Stimulated activated CD4-positive, alpha-beta T cell treated with anti-CD3 and anti-CD28 coated beads, Interleukin-12 subunit alpha, Interleukin-12 subunit beta, amount 100 ng/mL, for 48 hours (primary cell): ENCODE results near the gene SEPTIN1.

Experiments
- DNase-seq, 3 donors: peaks; one replicate each; pipeline ENCODE4 v3.0.0-alpha.2; 2020; ENCODE audit warnings: low read depth in 2 of 3, low spot score in 1 of 3

Gene SEPTIN1

DNA sequence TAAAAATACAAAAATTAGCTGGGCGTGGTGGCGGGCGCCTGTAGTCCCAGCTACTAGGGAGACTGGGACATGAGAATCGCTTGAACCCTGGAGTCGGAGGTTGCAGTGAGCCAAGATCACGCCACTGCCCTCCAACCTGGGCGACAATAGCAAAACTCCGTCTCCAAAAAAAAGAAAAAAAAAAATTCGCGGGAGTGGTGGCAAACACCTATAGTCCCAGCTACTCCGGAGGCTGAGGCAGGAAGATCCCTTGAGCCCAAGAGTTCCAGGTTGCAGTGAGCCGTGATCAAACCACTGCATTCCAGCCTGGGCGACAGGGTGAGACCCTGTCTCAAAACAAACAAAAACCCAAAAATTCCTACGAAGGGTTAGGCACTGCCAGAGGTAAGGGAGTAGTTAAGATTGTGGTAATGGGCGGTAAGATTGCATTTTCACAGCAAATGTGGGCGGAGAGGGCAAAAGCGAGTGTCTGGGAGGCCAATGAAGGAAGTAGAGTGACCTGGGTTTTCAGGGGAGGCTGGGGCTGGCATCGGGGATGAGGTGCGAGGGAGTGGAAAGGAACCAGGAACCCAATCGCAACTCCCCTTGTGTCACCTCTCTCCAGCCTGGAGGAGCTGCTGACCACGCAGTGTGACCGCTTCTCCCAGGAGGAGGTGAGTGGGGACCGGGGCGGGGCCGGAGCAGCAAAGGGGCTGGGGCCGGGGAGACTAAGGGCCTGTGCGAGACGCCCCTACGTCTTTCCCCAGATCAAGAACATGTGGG lies 5.1 kb downstream of the SEPTIN1 start:
- DNase-seq: no peak

DNA sequence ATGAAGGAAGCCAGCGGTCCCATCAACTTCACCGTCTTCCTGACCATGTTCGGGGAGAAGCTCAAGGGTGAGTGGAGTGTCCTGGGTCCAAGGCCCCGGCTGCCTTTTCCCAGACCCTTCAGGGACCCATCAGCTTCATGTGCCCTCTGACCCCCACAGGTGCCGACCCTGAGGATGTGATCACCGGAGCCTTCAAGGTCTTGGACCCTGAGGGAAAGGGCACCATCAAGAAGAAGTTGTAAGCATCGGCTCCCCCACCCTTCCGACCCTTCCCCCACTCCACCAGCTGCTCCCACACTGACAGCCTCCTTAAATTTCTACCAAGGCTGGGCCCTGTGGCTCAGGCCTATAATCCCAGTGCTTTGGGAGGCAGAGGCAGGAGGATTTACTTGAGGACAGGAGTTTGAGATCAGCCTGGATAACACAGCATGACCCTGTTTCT lies 5.9 kb downstream of the SEPTIN1 start:
- DNase-seq: no peak

DNA sequence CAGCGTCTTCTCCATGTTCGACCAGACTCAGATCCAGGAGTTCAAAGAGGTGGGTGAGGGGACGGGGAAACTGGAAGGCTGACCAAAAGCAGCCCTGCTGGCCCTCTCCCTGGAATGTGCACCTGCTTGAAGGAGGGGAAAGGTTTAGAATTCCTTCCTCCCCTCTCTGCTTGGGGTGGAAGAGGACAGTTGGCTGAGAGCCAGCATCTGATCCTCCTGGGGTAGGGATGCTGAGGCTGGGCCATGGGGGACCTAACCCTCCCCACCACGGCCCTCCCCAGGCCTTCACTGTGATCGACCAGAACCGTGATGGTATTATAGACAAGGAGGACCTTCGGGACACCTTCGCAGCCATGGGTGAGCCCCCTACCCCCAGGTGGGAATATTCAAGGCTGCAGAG lies 6.5 kb downstream of the SEPTIN1 start:
- DNase-seq: no peak

DNA sequence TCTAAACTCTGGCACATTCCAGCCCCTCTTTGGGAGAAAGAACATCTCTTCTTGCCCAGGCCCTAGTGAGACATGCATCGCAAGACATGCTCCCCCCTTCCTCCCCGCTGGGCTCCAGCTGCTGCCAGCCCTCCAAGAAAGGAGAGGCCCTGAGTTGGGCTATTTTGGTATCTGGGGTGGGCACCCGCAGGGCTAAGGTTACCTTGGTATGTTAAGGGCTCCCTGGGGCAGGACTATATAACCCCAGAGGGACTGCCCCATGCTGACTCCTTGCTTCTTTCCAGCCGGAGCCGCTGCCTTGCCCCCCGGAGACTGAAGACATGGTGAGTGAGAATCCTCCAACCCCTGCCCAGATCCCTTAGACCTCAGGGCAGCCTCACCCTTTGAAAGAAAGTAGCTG lies 7.8 kb downstream of the SEPTIN1 start, which contains the start of gene MYL11:
TSS of gene MYL11 (plus strand) at position 265 of the 400 bp plus-strand sequence. CDS start at position 321, 56 bp downstream.
- DNase-seq: no peak

DNA sequence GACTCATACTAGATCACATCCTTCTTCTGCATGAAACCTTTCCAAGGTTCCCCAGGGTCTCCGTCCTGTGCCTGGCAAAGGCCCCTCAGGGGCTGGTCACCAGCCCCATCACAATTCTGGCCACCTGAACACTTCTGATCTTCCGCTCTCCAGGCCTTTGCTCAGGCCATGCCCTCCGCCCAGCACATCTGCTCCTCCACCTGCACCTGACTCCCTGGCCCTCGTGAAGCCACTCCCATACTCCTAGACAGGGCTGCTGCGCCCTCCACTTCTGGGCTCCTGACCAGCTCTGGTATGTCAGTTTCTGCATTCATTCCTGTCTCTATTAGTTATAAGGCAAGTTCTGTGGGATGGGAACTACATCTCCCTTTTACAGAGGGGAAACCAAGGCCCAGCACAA lies 9.6 kb downstream of the SEPTIN1 start:
- DNase-seq: no peak

DNA sequence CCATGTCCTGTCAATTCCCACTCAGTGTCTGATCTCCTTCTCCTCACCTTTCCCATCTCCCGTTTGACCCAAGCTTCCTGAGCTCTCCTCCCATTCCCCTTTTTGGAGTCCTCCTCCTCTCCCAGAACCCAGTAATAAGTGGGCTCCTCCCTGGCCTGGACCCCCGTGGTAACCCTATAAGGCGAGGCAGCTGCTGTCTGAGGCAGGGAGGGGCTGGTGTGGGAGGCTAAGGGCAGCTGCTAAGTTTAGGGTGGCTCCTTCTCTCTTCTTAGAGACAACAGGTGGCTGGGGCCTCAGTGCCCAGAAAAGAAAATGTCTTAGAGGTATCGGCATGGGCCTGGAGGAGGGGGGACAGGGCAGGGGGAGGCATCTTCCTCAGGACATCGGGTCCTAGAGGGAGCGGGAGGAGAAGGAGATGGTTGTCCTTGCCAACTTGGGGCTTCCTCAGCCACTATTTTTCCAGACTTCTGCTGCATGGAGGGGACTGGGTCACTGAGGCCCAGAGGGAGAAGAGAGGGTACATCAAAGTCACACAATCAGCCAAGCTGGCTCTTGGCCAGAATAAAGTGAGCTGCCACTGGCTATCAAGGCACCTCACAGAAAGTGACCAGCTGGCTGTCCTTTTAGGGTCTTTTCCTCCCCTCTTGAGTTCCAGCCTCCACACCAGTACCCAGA lies 10.2 kb downstream of the SEPTIN1 start:
- DNase-seq: no peak

DNA sequence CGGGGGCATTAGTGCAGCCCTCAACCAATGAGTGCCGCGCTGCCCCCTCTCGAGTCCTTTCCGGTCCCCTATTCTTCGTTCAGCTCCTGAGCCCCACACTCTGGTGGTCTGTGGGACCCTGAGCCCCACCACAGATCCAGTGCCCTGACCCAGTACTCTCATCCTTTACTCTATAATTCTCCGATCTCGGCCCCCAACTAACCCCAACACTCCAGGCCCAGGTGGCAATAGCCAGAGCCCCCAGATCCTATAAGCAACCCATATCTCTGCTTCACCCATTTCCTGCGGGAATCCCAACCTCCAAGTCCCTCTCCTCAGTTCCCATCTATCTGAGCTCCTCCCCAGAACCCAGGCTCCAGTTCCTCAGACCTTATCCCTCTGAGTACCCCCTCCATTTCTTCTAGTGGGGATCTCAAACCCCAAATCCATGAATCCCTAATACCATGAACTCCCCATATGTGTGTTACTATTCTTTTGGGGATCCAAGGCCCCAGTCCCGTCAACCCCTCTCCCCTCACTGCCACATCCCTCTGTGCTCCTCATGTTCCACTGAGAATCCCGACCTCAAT lies 11.0 kb downstream of the SEPTIN1 start:
- DNase-seq: no peak

DNA sequence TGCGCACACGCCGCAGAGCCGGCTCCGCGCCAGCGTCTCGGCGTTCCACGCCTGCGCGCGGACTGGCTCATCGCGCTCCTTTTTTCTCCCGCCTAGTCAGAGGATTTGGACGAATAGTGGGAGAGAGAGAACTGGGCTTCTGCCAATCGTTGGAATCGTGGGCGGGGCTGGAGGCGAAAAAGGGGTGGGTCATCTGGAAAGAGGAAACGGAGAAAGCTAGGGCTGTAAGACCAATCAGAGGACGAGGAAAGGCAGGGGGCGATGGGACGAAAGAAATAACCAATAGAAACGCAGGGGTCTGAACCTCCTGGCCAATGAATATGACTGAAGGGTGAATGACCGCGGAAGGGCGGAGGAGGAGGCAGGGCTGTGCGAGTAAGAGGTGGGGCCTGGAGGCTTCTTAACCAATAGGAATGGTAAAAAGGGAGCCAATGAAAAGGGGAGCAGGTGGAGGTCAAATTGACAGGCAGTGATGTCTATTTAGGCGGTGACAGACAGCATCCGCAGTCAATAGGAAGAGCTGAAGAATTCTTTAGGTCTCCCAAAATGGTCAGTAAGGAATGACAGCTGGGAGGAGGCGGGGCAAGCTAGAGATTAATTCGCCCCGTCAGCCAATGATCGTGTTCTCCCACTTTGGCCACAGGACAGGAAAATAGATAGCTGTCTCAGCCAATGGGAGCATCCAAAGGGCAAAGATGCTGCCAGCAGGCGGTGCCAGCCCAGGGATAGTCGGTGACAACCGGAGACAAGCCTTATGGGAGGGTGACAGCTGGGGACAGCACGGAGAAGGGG lies 11.7 kb downstream of the SEPTIN1 start, which contains the start of gene TBC1D10B:
TSS of gene TBC1D10B (minus strand) at position 39 of the 792 bp plus-strand sequence. CDS start 311 bp downstream, outside the sequence.
- DNase-seq: peak; percentile 96 to 99 (median 99)

DNA sequence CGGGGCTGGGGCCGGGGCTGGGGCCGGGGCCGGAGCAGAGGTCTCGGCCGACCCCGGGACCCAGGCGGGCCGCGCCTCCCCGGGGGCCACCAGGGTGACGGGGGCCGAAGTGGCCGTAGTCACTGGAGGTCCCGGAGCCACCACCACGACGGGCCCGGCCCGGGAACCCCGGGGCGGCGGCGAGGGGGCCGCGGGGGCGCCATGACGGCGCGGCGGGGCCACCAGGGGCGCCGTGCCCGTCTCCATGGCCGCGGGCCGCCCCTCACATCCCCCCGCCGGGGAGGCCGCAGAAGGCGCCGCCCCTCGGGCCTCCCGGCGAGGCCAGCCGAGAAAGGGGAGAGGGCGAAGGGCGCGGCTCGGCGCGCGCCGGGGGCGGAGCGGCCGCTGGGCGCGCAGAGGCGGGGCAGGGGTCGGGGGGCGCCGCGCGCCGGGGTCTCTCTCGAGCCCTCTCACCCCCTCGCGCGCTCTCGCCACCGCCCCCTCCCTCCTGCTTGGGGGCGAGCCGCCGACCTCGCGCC lies 12.4 kb downstream of the SEPTIN1 start:
- DNase-seq: no peak

DNA sequence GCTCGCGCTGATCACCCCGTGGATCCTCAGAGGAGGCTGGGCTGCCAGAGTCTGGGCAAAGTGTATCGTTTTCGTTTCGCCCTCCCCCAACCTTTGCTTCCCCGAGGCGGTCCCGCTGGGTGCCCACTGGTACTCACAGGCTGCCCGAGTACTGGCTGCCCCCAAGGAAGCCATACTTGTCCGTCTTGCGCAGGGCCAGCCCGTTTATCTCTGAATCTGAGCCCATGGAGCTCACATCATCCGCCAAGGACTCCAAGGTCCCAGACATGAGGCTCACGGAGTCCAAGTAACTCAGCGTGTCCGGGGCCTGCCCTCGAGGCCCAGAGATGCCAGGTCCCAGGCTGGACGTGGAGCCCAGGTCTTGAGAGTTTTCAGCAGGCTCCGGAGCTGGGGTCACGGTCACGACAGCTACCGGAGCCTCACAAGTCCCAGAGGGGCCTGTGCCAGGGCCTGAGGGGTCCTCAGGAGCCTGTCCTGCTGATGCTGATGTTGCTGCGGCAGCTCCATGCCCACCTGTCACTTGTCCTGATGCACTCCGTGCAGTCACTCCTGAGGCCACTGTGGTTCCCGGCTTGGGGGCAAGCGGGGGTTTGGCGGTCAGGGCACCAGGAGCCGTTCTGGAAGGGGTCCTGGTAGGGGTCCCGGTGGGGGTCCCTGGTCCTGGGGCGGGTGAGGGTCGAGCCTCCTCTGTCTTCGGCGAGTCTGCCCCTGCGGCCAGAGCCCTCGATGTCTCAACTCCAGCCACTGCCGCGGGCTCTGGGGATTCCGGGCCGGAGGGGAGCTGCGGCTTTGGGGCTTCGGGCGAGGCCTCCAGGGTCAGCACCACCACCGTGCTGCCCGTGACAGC lies 13.0 kb downstream of the SEPTIN1 start:
- no peak for DNase-seq

DNA sequence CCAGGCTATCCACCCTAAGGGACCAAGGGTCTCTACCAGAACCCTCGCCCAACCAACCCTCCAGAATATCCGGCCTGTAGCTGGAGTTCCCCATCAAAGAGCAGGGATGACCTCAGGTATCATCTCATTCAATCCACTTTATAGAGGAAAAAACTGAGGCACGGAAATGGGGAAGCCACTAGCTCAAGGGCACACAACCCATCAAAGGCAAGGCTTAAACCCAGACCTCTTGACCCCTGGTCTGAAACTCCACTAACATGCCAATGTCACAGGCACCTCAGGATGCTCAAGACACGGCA lies 13.6 kb downstream of the SEPTIN1 start:
- no peak for DNase-seq

DNA sequence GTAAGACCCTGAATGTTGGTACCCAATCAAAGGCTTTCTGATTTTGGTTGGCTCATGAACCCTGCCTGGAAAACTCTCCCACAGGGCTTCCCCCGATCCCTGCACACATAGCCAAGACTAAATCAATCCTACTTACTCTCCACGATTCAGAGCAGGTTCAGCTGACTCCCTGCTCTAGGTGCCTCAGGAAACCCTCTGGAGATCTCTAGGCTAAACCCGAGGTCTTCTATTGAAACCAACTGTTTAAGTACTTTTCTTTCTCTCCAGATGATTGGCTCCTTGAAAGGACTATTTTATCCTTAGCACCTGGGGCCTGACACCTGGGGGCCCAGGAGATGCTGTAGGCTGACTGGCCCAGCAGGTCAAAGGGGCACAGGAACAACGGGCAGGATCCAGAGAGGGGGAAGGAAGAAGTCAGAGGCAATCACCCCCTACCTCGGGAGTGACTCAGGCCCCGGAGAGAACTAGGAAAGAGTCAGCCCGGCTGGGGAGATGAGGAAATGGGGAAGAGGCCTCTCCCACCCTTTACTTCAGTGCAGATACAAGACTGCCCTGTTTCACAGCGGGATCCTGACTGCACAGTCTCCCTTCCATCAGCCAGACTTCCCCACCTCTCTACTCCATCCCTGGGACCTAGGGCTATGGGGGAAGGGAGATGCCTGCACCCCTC lies 14.1 kb downstream of the SEPTIN1 start:
- DNase-seq: no peak

DNA sequence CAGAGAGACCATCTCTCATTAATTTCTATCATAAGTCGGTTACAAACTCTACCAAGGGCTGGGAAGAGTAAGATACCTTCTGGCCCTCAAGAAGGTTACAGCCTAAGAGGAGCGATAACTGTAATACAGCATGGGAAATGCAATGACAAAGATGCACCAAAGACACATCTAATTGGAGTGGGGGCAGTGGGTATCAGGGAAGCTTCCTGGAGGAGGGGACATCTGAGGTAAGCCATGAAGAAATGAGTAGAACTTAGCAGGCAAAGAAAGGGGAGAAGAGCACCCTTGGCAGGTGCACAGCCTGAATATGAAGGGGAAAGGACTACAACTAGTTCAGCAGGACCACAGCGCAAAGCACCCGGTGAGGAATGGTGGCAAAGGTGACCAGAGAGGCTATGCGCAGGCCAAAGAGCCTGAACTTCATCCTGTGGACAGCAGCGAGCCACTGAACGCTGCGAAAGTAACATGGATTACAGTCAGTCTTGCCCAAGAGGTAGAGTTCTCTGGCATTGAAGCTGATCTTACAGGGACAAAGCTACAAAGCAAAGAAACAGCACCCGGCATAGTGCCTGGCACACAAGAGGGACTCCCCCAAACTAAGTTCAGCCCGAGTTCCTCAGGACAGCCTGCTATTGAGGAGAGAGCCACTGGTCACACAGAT lies 14.9 kb downstream of the SEPTIN1 start:
- DNase-seq: no peak

DNA sequence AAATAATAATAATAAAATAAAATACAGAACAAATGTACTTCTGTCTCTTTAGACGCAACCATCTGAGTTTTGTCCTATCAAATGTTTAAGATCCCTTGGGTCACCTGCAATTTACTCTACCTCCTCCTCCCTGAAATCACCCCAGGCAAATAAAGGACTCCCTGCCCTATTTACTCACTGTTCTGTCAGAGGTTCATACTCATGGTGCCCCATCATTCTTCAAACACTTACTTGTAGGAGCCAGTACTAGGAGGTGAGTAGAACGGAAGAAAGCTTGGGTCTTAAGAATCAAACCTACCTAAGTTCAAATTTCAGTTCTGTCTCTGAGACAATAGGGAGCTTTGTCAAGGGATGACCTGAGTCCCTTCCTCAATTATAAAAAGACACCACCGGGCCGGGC lies 15.8 kb downstream of the SEPTIN1 start:
- DNase-seq: no peak

DNA sequence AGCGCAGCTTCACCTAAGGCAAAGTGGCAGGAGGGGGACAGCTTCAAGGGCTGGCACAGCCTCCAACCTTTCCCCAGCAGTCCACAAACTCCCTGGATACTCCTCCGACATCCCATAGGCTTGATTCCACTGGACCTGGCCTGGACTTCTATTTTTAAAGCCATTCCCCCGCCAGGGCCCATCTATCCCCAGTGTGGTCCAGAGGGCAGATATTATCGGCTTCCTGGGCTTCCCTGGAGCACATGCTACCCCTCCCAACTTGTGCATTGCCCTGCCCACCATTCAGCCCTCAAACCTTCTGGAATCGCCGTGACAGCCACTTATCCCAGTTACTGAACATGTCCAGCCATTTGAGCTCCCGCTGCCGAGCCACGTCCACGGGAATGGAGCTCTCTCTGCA lies 17.2 kb downstream of the SEPTIN1 start:
- DNase-seq: no peak

DNA sequence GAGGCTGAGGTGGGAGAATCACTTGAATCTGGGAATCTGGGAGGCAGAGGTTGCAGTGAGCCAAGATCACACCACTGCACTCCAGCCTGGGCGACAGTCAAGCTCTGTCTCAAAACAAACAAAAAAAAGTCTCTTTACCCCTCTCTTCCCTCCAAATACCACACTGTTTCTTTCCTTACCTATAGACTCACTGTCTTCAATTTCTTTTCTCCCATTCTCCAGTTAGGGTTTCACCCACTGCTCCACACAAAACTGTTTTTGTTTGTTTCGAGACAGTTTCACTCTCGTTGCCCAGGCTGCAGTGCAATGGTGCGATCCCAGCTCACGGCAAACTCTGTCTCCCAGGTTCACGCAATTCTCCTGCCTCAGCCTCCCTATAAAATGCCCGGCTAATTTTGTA lies 21.2 kb downstream of the SEPTIN1 start:
- DNase-seq: no peak

DNA sequence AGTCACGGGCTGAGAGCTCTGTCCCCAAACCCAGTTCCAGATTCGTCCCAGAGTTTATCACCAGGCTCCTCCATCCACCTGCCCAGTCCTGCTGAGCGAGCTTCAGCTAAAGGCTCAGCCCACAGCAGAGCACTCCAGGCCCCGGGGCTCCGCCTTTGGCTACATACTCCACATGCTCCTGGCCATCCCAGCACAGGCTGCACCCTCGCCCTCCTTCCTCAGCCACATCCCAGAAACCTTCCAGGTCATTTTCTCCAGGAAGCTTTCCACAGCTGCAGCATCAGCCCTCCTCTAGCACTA lies 22.5 kb downstream of the SEPTIN1 start:
- no peak for DNase-seq

DNA sequence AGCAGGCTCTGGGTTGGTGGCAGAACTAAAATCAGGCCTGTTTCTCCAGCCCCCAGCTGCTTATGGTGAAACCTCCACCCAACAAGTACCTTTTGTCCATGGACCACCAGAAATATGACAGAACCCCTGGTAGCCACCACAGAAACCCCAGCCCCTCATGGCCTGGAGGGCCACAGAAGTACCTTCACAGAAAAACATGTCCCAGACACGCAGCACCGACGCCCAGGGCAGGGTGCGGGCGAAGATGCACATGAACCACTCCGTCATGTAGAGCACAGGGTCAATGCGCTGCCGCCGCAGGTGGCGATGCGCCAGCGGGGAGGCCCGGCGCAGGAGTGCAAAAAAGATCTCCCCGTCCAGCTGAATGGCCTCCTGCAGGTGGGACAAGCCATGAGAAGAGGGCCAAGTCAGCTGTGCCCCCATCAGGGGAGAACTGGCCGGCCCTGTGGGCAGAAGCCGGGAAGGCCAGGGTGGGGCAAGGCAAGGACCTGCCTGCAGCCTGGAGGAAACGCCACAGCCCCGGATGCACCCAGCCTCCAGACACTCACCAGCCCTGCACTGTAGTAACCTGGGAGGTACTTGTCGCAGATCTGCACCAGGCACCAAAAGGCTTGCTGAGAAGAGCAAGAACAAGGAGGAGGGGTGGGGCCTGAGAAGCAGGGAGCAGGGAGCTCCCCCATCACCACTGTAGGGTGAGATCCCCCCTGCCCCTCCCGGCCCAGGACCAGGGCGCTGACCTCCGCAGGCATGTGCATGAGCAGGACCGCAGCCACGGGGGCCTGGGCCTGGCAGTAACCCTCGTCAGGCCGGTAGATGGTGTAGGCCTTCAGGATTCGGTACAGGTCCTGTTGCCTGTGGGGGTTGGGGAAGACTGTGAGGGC lies 23.1 kb downstream of the SEPTIN1 start:
- no peak for DNase-seq

DNA sequence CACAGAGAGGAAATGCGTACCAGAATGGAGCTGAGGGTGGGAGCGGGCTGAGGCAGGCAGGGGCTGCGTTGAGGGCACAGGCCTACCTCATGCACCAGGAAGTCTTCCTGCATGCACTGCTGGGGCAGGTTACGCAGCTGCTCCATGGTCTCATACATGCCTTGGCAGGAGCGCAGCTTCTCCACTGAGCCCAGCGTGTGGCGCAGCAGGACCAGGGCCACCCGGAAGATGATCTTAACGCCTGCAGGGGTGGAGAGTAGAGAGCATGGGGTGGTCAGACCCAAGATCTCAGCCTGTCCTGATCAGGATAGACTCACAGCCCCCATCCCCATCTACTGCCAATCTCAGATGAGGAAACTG lies 23.8 kb downstream of the SEPTIN1 start:
- no peak for DNase-seq
